Nucleus accumbens (tissue), 56 donors: Measurements from ENCODE around the gene CPEB3.
"Not testable (repeated sequence)": the region's sequence is repeated elsewhere in the genome, so short reads cannot be mapped to it uniquely, and the experiment has no call there.

ENCODE experiments used
- DNase-seq, 56 donors: peaks; one replicate each; lab custom pipeline; 2025; lab: John Stamatoyannopoulos, UW

The CPEB3 gene

DNA sequence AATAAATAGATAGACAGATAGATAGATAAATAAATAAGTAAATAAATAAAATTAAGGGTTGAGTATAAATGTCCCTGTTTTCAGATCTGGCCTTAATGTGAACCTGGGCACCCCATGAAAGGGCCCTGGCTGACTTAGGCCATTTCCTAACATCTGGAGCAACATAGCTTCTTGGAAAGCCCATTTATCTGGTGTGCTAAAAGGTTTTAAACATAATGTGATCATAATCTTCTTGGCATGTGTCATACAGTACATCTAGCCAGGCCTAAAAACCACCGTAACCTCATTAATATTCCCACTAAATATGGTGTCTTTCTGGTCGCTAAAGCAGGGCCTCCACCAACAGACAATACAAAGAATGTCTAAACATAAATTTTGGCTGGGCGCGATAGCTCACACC lies 224.5 kb downstream of the CPEB3 start:
- DNase-seq: no peak

GRCh38 chr10:92064506-92064905 lies 226.4 kb downstream of the CPEB3 start:
- no peak for DNase-seq

- no peak for DNase-seq
These were observed 228.6 kb downstream of the CPEB3 start for GRCh38 chr10:92062273-92062672.

DNA sequence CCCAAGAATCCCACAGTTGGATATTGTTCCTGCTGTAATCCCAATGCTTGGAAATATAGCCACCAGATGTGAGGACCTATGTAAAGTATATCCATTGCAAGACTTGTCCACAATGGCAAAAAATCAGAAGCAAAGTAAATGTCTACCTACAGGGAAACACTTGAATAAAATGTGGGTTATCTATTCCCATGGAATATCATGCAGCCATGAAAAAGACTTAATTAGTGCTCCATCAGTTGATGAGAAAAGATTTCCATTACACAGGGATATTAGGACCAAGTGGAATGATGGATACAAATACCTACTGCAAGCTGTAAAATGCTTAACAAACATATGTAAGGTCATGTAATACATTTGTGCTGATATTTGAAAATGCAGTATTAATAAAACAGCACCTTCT lies 236.1 kb downstream of the CPEB3 start:
- no peak for DNase-seq

DNA sequence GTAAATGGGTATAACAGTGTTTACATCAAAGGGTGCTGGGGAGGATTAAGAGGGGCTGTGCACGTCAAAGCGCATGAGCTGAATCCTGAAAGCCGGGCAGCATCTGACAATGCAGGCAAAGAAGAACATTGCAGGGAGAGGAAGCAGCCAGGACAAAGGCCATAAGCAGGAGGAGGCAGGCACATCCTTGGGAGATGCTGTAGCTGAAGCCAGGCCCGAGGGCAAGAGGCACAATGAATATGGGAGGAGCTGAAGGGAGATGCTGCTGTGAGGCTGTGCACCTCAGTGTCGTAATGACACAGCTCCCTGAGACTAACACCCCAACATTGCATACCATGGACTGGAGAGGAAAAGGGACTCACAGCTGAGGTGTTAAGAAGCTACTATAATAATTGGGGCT lies 238.1 kb downstream of the CPEB3 start:
- DNase-seq: no peak

- no peak for DNase-seq
These were observed 238.8 kb downstream of the CPEB3 start for GRCh38 chr10:92052088-92052487.

DNA sequence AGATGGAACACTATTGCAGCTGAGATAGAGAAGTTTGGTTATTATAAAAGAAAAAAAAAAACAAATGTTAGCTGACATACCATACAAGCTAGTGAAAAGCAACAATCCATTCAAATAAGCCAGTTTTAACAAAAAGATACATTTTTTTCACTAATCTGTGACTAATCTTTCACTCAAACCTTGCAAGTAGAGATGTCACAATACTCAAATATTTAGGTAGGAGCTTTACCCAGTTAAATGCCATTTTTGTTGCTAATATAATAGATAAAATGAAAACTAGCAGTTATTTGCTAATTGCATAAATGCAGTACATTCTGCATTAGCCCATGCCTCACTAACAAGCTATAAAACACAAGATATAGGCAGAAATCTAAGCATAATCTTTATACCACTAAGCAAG lies 243.7 kb downstream of the CPEB3 start:
- DNase-seq: no peak

DNA sequence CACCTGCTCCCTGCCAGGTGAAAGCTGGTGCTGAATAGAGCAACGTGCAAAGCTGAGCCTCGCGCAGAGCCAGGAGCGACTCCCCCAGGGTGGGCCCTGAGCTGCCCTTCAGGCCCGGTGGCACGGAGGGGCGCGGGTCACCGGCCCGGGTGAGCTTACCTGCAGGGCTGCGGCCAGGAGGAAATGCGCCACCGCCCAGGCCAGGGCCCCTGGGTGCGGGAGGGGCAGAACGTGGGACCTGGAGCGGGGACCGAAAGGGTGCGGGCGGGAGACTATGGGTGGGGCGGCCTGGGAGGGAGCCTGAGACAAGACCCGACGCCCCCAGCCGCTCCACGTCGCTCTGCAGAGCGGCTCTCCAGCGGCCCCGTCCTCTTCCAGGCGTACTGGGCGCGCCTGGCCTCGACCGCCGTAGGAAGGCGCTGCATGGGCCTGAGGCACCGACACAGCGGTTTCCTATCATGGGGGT lies 245.2 kb downstream of the CPEB3 start:
- DNase-seq: no peak

GRCh38 chr10:92042541-92042940 lies 248.3 kb downstream of the CPEB3 start:
- DNase-seq: no peak

DNA sequence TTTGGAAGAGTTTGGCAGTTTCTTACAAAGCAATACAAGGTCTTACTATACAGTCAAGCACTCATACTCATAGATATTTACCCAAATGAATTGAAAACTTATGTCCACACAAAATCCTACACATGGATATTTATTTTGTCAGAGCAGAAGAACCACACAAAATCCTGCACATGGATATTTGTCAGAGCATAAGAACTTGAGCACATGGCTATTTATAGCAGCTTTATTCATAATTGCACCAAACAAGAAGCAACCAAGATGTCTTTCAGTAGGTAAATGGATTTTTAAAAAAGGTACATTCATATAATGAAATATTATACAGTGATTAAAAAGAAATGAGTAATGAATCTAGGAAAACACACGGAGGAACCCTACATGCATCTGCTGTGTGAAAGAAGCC lies 251.9 kb downstream of the CPEB3 start:
- no peak for DNase-seq

- DNase-seq: not testable (repeated sequence)
These were observed 257.8 kb downstream of the CPEB3 start for GRCh38 chr10:92033070-92033469.

DNA sequence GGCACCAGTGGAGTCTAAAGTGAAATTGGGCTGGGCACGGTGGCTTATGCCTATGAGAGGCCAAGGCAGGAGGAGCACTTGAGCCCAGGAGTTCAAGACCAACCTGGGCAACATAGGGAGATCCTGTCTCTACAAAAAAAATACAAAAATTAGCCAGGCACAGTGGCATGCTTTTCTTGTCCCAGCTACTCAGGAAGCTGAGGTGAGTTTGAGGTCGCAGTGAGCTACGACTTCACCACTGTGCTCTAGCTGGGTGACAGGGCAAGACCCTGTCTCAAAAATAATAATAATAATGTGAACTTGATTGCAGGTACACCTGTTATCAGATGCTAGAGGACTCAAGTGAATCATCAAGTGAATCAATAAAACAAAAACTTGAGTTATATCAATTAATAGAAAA lies 259.3 kb downstream of the CPEB3 start:
- no peak for DNase-seq

DNA sequence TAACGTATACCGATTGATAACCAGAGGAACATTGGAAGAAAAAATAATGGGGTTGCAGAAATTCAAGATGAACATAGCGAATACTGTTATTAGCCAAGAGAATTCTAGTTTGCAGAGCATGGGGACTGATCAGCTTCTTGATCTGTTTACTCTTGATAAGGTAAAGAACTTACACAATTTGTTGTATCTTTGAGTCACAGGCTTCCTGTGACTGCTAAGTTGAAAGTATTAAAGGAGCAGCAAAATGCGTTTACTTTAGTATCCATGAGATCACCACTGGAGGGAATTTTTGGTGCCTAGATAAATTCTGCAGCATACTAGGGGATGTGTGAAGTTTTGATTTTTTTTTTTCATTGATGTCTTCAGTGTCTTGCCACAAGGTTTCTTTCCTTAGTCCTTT lies 263.7 kb downstream of the CPEB3 start:
- DNase-seq: no peak

DNA sequence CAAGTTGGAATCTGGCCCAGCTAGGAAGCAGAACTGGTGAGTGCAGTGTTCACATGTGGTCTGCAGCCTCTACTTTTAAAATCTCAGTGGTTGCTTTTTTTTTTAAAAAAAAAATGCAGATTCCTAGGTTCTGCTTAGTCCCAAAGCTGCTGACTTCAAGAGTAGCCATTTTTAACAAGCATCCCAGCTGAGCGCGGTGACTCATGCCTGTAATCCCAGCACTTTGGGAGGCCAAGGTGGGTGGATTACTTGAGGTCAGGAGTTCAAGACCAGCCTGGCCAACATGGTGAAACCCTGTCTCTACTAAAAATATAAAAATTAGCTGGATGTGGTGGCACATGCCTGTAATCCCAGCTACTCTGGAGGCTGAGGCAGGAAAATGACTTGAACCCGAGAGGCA lies 265.5 kb downstream of the CPEB3 start:
- DNase-seq: not testable (repeated sequence)

GRCh38 chr10:92024700-92025099 lies 266.2 kb downstream of the CPEB3 start:
- DNase-seq: no peak

GRCh38 chr10:92014620-92015019 lies 276.3 kb downstream of the CPEB3 start:
- DNase-seq: no peak

DNA sequence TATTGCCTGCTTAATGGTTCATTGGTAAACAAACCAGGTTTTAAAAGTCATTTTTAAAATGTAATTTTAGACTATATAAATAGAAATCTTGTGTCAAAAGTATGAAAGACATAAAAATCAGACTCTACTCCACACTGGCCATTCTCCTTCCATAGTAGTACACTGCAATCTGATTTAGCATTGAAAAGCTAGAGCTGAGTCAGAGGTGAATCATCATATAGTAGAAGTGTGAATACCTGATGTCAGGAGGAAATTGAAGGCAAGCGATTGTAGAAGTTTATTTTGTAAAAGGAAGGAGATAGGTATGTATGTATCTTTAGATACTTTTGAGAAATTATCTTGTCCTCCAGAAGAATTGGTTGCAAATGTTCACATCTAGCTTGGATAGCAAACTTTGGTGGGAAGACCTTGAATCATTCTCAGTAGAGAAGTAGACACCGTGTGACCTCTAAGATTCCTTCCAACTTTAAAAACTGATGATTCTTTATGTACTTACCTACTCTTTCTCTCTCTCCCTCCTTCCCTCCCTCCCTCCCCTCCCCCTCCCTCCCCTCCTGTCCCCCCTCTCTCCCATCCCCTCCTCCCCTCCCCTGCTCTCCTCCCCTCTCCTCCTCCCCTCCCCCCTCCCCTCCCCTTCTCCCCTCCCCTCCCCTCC lies 279.2 kb downstream of the CPEB3 start:
- no peak for DNase-seq

DNA sequence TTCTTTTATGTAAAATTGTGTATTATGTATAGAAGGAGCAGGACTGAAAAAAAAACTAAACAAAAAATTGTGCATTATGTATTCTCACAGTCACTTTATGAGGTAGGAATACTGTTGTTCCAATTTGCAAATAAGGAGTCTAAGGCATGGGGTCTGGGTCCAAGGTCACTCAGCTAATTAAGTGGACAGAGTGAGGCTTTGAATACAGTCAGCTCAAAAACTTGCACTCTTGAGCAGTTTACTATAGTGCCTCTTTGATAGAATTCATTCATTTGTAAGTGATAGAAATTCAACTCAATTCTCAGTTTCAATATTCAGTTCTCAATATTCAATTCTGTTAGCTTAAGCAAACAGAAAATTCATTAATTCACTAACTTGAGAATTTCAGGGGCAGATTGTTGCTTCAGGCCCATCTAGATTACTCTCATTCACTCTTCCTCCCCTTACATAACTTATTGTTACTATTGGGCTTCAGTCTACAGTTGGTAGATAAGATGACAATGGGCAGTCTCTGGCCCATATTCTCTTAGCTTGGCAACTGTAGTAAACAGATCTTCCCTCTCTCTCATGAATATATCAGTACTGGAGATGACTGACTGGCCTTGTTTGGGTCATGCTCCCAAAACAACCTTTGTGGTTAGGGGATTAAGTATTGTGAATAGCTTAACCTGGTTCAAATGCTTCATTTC lies 280.7 kb downstream of the CPEB3 start:
- no peak for DNase-seq

DNA sequence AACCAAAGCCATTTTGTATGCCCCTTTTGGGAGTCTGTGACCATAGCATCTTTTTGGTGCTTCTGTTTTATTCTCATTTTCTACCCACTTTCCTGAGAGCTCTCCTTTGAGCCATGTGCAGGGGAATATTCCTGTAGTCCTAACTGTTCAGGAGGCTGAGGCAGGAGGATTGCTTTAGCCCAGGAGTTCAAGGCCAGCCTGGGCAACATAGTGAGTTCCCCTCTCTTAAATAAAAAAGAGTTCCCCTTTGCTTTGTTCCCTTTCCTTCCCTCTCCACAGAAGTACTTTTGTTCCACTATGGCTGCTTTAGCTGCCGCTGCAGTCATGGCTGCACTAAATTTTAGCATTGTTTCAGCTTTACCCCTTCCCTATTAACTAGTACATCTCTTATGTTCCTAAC lies 281.4 kb downstream of the CPEB3 start:
- DNase-seq: no peak

DNA sequence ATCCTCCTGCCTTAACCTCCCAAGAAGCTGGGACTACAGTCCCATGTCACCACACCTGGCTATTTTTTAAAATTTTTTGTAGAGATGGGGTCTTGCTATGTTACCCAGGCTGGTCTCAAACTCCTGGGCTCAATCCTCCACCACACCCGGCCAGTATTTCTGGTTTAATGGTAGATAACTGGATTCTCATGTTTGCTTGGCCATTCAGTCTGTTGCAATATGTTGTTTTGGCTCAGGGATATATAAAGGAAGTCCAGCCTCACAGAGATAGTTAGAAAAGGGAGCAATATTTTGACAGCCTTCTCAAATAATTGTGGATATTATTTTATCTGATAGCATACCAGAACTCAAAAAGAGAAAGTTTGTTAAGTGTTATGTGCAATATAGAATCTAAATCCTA lies 284.9 kb downstream of the CPEB3 start:
- DNase-seq: no peak

GRCh38 chr10:92003258-92003657 lies 287.6 kb downstream of the CPEB3 start:
- DNase-seq: no peak

DNA sequence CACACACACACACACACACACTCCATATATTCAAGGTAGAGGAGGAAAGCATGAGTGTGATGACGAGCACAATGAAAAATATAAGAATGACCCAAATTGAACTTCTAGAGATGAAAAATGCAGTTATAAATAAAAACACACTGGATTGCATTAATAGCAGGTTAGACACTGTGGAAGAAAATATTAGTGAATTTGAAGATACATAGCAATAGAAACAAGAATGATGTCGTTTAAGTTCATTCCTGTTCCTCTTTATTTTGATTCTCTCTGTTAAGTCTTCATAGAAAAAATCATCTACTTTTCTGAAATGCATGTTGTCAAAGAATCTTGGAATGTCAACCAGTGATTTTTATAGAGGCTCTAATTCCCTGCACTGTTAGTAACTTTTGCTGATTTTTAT lies 288.9 kb downstream of the CPEB3 start:
- no peak for DNase-seq

DNA sequence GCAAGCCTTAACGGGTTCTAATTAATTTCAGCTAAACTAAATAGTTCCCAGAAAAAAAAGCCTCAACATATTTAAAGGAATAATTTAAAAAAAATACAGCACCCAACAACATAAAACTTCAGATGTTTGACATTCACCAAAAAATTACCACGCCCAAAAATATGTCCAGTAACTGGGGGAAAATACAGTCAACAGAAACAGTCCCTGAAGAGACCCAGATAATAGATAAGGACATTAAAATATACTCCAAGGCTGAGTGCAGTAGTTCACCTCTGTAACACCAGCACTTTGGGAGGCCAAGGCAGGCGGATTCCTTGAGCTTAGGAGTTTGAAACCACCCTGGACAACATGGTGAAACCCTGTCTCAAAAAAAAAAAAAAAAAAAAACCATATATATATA lies 289.3 kb downstream of the CPEB3 start:
- DNase-seq: no peak
